ENCODE results near the gene TAS2R8. TPM values are rescaled to one million over a fixed set of nuclear protein-coding genes. Genes with fewer than 3 reads are reported as not detected.

The TAS2R8 gene
- total and polyA plus RNA-seq, 2 donors (not counting 1 experiment from before 2014, with no cell fraction given), result under 0.01 TPM; not detected in 1

DNA sequence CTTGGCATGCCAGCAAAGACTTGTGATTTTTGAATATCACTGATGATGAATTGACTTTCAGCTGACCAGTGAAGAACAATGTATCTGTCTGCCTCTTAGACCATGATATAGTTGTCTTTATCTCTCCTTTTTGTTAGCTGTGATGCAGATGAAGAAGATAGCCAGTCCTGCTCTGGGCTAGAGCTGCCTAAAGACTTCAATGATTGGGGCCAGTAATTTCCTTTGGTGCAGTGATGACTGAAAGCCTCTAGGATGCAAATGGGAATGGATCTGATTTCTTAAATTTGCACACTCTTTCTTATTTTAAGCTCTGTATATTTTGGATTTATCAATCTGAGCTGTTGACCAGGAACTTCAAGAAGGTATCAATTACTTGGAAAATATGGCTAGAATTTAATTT lies 3.0 kb upstream of the TAS2R8 start, which contains the start of gene TAS2R9:
Gene TAS2R9 (minus strand): TSS at position 101 of the 400 bp plus-strand sequence. CDS start 93 bp downstream, at position 8.
- H3K4me3 ChIP-seq (replicated peaks in 1 of 4; ENCODE audit: control extremely low read depth in 1 of 4, insufficient read depth in 1 of 4, low read depth in 3 of 4, low read length in 4 of 4), result no peak within 1 kb of the TSS
- no peaks in the 10 kb centered on the region for H3K4me1 ChIP-seq (ENCODE audit: control insufficient read depth, extremely low read depth, insufficient read depth, low read length)
- no peak within 1 kb of the TSS for H3K4me2 ChIP-seq (ENCODE audit: extremely low read depth, insufficient read depth, low read length)
- H3K36me3 ChIP-seq (ENCODE audit: control insufficient read depth, insufficient read depth, low read length), result no peaks in the 10 kb centered on the region
- no peak for DNase-seq (ENCODE audit: low read depth in 2 of 2)
- H3K27me3 ChIP-seq (ENCODE audit: control insufficient read depth, insufficient read depth, low read length), result no peaks in the 10 kb centered on the region
- no peak within 1 kb of the TSS for H3K9ac ChIP-seq (ENCODE audit: insufficient read depth, low read length)
- H2AFZ ChIP-seq (ENCODE audit: low read length), result no peak within 1 kb of the TSS
- H3K27ac ChIP-seq (ENCODE audit: insufficient read depth, low read length), result no peak within 1 kb of the TSS
- H4K20me1 ChIP-seq (ENCODE audit: control insufficient read depth, extremely low read depth, insufficient read depth, low read length), result no peaks in the 10 kb centered on the region
- H3K79me2 ChIP-seq (ENCODE audit: control insufficient read depth, insufficient read depth, low read length), result no peaks in the 10 kb centered on the region
- no peaks in the 10 kb centered on the region for H3K9me3 ChIP-seq (ENCODE audit: control insufficient read depth, insufficient read depth, low read depth, low read length)
- TF ChIP-seq, protein P1, sequence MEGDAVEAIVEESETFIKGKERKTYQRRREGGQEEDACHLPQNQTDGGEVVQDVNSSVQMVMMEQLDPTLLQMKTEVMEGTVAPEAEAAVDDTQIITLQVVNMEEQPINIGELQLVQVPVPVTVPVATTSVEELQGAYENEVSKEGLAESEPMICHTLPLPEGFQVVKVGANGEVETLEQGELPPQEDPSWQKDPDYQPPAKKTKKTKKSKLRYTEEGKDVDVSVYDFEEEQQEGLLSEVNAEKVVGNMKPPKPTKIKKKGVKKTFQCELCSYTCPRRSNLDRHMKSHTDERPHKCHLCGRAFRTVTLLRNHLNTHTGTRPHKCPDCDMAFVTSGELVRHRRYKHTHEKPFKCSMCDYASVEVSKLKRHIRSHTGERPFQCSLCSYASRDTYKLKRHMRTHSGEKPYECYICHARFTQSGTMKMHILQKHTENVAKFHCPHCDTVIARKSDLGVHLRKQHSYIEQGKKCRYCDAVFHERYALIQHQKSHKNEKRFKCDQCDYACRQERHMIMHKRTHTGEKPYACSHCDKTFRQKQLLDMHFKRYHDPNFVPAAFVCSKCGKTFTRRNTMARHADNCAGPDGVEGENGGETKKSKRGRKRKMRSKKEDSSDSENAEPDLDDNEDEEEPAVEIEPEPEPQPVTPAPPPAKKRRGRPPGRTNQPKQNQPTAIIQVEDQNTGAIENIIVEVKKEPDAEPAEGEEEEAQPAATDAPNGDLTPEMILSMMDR (conservative IDR thresholded peaks at IDR 0.05 in 1 of 2, IDR thresholded peaks at IDR 0.05 in 1 of 2; ENCODE audit: low read depth in 1 of 2, low read length in 2 of 2), result no peak
- TF ChIP-seq EZH2 (IDR thresholded peaks at IDR 0.05; ENCODE audit: low read length, missing control alignments), result no peak

DNA sequence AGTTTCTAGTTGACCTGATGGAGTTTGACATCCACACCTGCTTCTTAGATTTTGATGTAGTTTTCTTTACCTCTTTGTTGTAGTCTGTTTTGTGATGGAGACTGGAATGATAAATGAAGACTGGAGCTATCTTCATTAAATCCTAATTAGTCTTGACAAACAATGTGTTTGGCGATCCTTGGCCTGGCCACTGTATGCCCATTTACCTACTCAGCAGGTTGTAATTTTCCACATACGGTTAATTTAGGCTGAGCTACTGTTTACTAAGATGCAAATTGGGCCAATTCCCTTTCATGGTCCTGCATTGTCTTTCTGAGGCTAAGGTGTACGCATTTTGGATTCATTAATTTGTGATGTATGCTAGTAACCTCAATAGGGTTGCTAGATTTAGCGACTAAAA lies 4.5 kb downstream of the TAS2R8 start, which contains the start of gene TAS2R7:
Gene TAS2R7 (minus strand): TSS at position 41 of the 400 bp plus-strand sequence. CDS start 57 bp downstream, outside the sequence.
- TF ChIP-seq, protein P1 (conservative IDR thresholded peaks at IDR 0.05 in 1 of 2, IDR thresholded peaks at IDR 0.05 in 1 of 2; ENCODE audit: low read depth in 1 of 2, low read length in 2 of 2), result no peak
- no peak for TF ChIP-seq EZH2 (IDR thresholded peaks at IDR 0.05; ENCODE audit: low read length, missing control alignments)
- H3K4me1 ChIP-seq (ENCODE audit: control insufficient read depth, extremely low read depth, insufficient read depth, low read length), result no peaks in the 10 kb centered on the region

DNA sequence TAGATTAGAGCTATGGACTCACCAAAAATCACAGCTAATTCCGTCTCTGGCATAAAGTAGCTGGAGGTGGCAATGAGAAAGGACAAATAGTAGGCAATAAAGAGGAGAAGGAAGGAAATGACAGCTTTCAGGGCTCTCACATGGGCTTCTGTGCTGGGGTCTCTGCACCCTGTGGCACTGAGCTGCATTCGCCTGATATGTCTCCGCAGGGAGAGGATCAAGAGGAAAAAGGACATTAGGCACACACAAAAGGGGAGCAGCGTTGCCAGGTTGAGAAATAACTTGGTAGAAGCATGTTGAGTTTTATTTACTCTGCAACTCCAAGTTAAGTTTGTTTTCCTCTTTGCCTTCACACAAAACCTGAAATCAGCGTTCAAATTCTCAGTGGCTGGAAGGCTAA lies 5.3 kb downstream of the TAS2R8 start:
- TF ChIP-seq EZH2 (IDR thresholded peaks at IDR 0.05; ENCODE audit: low read length, missing control alignments), result no peak
- TF ChIP-seq, protein P1 (conservative IDR thresholded peaks at IDR 0.05 in 1 of 2, IDR thresholded peaks at IDR 0.05 in 1 of 2; ENCODE audit: low read depth in 1 of 2, low read length in 2 of 2), result no peak
- H2AFZ ChIP-seq (ENCODE audit: low read length), result no peak overlapping the region
- H3K9me3 ChIP-seq (ENCODE audit: control insufficient read depth, insufficient read depth, low read depth, low read length), result no peaks in the 10 kb centered on the region
- H3K4me2 ChIP-seq (ENCODE audit: extremely low read depth, insufficient read depth, low read length), result no peak overlapping the region
- H3K79me2 ChIP-seq (ENCODE audit: control insufficient read depth, insufficient read depth, low read length), result no peaks in the 10 kb centered on the region
- no peaks in the 10 kb centered on the region for H3K4me1 ChIP-seq (ENCODE audit: control insufficient read depth, extremely low read depth, insufficient read depth, low read length)
- no peaks in the 10 kb centered on the region for H3K36me3 ChIP-seq (ENCODE audit: control insufficient read depth, insufficient read depth, low read length)
- no peaks in the 10 kb centered on the region for H4K20me1 ChIP-seq (ENCODE audit: control insufficient read depth, extremely low read depth, insufficient read depth, low read length)
- no peak for DNase-seq (ENCODE audit: low read depth in 2 of 2)
- peaks cover 3% of the 10 kb centered on the region for H3K27me3 ChIP-seq (ENCODE audit: control insufficient read depth, insufficient read depth, low read length)
- H3K9ac ChIP-seq (ENCODE audit: insufficient read depth, low read length), result no peak overlapping the region
- no peak overlapping the region for H3K27ac ChIP-seq (ENCODE audit: insufficient read depth, low read length)
- no peak overlapping the region for H3K4me3 ChIP-seq (replicated peaks in 1 of 4; ENCODE audit: control extremely low read depth in 1 of 4, insufficient read depth in 1 of 4, low read depth in 3 of 4, low read length in 4 of 4)

More for the DNA sequence above, 4.5 kb downstream of the TAS2R8 start, which contains the start of gene TAS2R7:
- Histone ChIP-seq H3K4me2 (ENCODE audit: extremely low read depth, insufficient read depth, low read length) (no peak within 1 kb of the TSS), H3K9me3 (ENCODE audit: control insufficient read depth, insufficient read depth, low read depth, low read length) (no peaks in the 10 kb centered on the region), H4K20me1 (ENCODE audit: control insufficient read depth, extremely low read depth, insufficient read depth, low read length) (no peaks in the 10 kb centered on the region), H2AFZ (ENCODE audit: low read length) (no peak within 1 kb of the TSS), H3K79me2 (ENCODE audit: control insufficient read depth, insufficient read depth, low read length) (no peaks in the 10 kb centered on the region), H3K27me3 (ENCODE audit: control insufficient read depth, insufficient read depth, low read length) (peaks cover 3% of the 10 kb centered on the region), H3K27ac (ENCODE audit: insufficient read depth, low read length) (no peak within 1 kb of the TSS), H3K4me3 (replicated peaks in 1 of 4; ENCODE audit: control extremely low read depth in 1 of 4, insufficient read depth in 1 of 4, low read depth in 3 of 4, low read length in 4 of 4) (no peak within 1 kb of the TSS), H3K36me3 (ENCODE audit: control insufficient read depth, insufficient read depth, low read length) (no peaks in the 10 kb centered on the region), H3K9ac (ENCODE audit: insufficient read depth, low read length) (no peak within 1 kb of the TSS)
- no peak for DNase-seq (ENCODE audit: low read depth in 2 of 2)
